PC-9 (cell line): ENCODE data around the gene JDP2. TPM values are rescaled to one million over a fixed set of nuclear protein-coding genes. Genes with fewer than 3 reads are reported as not detected.

Source experiments
- BruUV-seq: library from RNA; stranded (reverse); fragments of 400-500 nt; replicated peaks from 2 replicates; lab custom pipeline; 2021; lab: Mats Ljungman, UMichigan
- CTCF ChIA-PET: fragments of 300-600 bp; sonication (Branson Sonifier 250); formaldehyde crosslinking; loops from one replicate; lab custom pipeline; 2022; ENCODE audit warnings: antibody characterized with exemption; lab: Charles Lee
- POLR2A ChIA-PET: fragments of 300-600 bp; sonication (Branson Sonifier 250); formaldehyde crosslinking; loops from one replicate; lab custom pipeline; 2022; ENCODE audit warnings: antibody characterized with exemption; ENCODE audit not compliant: unreplicated experiment; lab: Charles Lee
- DNase-seq, 2 experiments: peaks; one replicate each; pipeline versions ENCODE4 v3.0.0 to v3.0.0-alpha.2; 2015 to 2022; ENCODE audit warnings: mixed read lengths in 1 of 2
- H2AFZ ChIP-seq: fragments of 200-600 bp; sonication (generic); 2 replicates; pipeline ENCODE4 v1.8.1; 2017; ENCODE audit warnings: antibody characterized with exemption
- H3F3A ChIP-seq: fragments of 200-600 bp; sonication (generic); 2 replicates; pipeline ENCODE4 v1.8.1; 2017; ENCODE audit warnings: antibody characterized with exemption, mild to moderate bottlenecking, low read depth; ENCODE audit not compliant: insufficient read depth
- H3K27ac ChIP-seq: fragments of 200-600 bp; sonication (generic); 2 replicates; pipeline ENCODE4 v1.6.1; 2016; ENCODE audit warnings: mixed run types
- H3K27me3 ChIP-seq: fragments of 200-600 bp; sonication (generic); 2 replicates; pipeline ENCODE4 v1.6.1; 2016; ENCODE audit warnings: low read depth, mixed run types; ENCODE audit not compliant: insufficient read depth
- H3K36me3 ChIP-seq: fragments of 200-600 bp; sonication (generic); 2 replicates; pipeline ENCODE4 v1.6.1; 2016; ENCODE audit warnings: low read depth, mixed run types
- H3K4me1 ChIP-seq: fragments of 200-600 bp; sonication (generic); replicated peaks from 2 replicates; pipeline ENCODE4 v1.6.1; 2016; ENCODE audit warnings: mixed run types; ENCODE audit not compliant: insufficient read depth
- H3K4me2 ChIP-seq: fragments of 200-600 bp; sonication (generic); 2 replicates; pipeline ENCODE4 v1.6.1; 2017; ENCODE audit warnings: mixed run types
- H3K4me3 ChIP-seq: fragments of 200-600 bp; sonication (generic); 2 replicates; pipeline ENCODE4 v1.6.1; 2016; ENCODE audit warnings: mixed run types
- H3K79me2 ChIP-seq: fragments of 200-600 bp; sonication (generic); 2 replicates; pipeline ENCODE4 v1.6.1; 2017; ENCODE audit warnings: low read depth, mixed run types
- H3K9me2 ChIP-seq: fragments of 200-600 bp; sonication (generic); 2 replicates; pipeline ENCODE4 v1.8.1; 2017; ENCODE audit warnings: mild to moderate bottlenecking; ENCODE audit not compliant: insufficient read depth
- H3K9me3 ChIP-seq: fragments of 200-600 bp; sonication (generic); 2 replicates; pipeline ENCODE4 v1.8.1; 2016; ENCODE audit warnings: low read depth; ENCODE audit not compliant: insufficient read depth
- H4K20me1 ChIP-seq: fragments of 200-600 bp; sonication (generic); 2 replicates; pipeline ENCODE4 v1.8.1; 2017; ENCODE audit not compliant: insufficient read depth
- CTCF ChIP-seq: fragments of 200-600 bp; sonication (generic); conservative IDR thresholded peaks from 2 replicates; pipeline ENCODE4 v1.6.1; 2017; ENCODE audit warnings: mixed run types, antibody characterized with exemption, mild to moderate bottlenecking, moderate library complexity
- EZH2 ChIP-seq: fragments of 200-600 bp; sonication (generic); IDR thresholded peaks from 2 replicates; pipeline ENCODE4 v1.8.0; 2017; ENCODE audit warnings: antibody characterized with exemption, low read depth
- intact Hi-C: fragments of 100-400 bp; cut with micrococcal nuclease; formaldehyde crosslinking; loops from one replicate; pipeline ENCODE4 v1.10.0; 2022; ENCODE audit not compliant: unreplicated experiment
- total RNA-seq: library from RNA; stranded (reverse); gene quantifications from 2 replicates; pipeline ENCODE4 v1.2.3, GENCODE V29; 2021

Gene JDP2
- total RNA-seq, 1 experiment from 2014 or later = 186 TPM

GRCh38 chr14:75449696-75450095 lies 21.9 kb downstream of the JDP2 start:
- Histone ChIP-seq H3K9me2 (no peaks in the 10 kb centered on the region), H3K79me2 (peaks cover 73% of the 10 kb centered on the region), H3K27me3 (no peaks in the 10 kb centered on the region), H3K4me3 (peak overlapping the region; percentile 3; the same call in 1 of the 2 replicates), H3K27ac (peak overlapping the region; percentile 52), H2AFZ (no peak overlapping the region), H3K4me2 (peak overlapping the region; percentile 50), H3K9me3 (no peaks in the 10 kb centered on the region), H3K4me1 (peaks cover 75% of the 10 kb centered on the region), H4K20me1 (no peaks in the 10 kb centered on the region; the same call in 1 of the 2 replicates), H3K36me3 (peaks cover 24% of the 10 kb centered on the region), H3F3A (peaks cover 70% of the 10 kb centered on the region)
- TF ChIP-seq EZH2 (no peak), CTCF (no peak)
- ChIA-PET CTCF (interaction anchor here (0.8 to 1.5 kb wide), 5 partner anchors 8 to 111 kb away, joined by 3 to 25 read pairs (median 6); partner anchors contain the start of gene JDP2), POLR2A (interaction anchor here (0.5 to 1.0 kb wide), 8 partner anchors 8 to 818 kb away, joined by 3 to 11 read pairs (median 6); partner anchors contain the start of gene JDP2)
- peak; percentile 42 to 56 for DNase-seq
- intact Hi-C loops = loop anchor here (1.0 to 10.0 kb wide), 9 partner anchors 10 to 1593 kb away; partner anchors contain the start of gene DLST
- no TSS peak for BruUV-seq

GRCh38 chr14:75450381-75451276 lies 22.8 kb downstream of the JDP2 start:
- H3K27me3 ChIP-seq = no peaks in the 10 kb centered on the region
- DNase-seq = peak; percentile 95
- H3K79me2 ChIP-seq = peaks cover 75% of the 10 kb centered on the region
- peak overlapping the region; percentile 52 for H3K27ac ChIP-seq
- TF ChIP-seq CTCF (0 out of 2 replicates have a peak, but pooled peaks have one; percentile 0), EZH2 (no peak)
- H3F3A ChIP-seq = peaks cover 80% of the 10 kb centered on the region
- peaks cover 15% of the 10 kb centered on the region for H3K36me3 ChIP-seq
- intact Hi-C loops = loop anchor here (1.0 to 10.0 kb wide), 9 partner anchors 9 to 1592 kb away; partner anchors contain the start of gene DLST
- no peaks in the 10 kb centered on the region for H3K9me3 ChIP-seq
- CTCF ChIA-PET = interaction anchor here (0.8 to 1.5 kb wide), 5 partner anchors 9 to 110 kb away, joined by 3 to 25 read pairs (median 6); partner anchors contain the start of gene JDP2
- H2AFZ ChIP-seq = no peak overlapping the region
- POLR2A ChIA-PET = interaction anchor here (0.5 to 1.0 kb wide), 7 partner anchors 9 to 819 kb away, joined by 3 to 16 read pairs (median 3); partner anchors contain the start of gene JDP2
- H3K4me1 ChIP-seq = peaks cover 85% of the 10 kb centered on the region
- H3K9me2 ChIP-seq = no peaks in the 10 kb centered on the region
- no TSS peak for BruUV-seq
- peak overlapping the region; percentile 50 for H3K4me2 ChIP-seq
- H3K4me3 ChIP-seq = no peak overlapping the region; the same call in 1 of the 2 replicates
- H4K20me1 ChIP-seq = no peaks in the 10 kb centered on the region

- Histone ChIP-seq H2AFZ (no peak overlapping the region), H3K36me3 (peaks cover 8% of the 10 kb centered on the region; the same call in 1 of the 2 replicates), H3K27me3 (no peaks in the 10 kb centered on the region), H3K4me1 (peaks cover 96% of the 10 kb centered on the region), H3K27ac (peak overlapping the region; percentile 93), H4K20me1 (no peaks in the 10 kb centered on the region), H3K9me2 (no peaks in the 10 kb centered on the region), H3K9me3 (no peaks in the 10 kb centered on the region), H3F3A (peaks cover 78% of the 10 kb centered on the region), H3K4me2 (peak overlapping the region; percentile 72), H3K79me2 (peaks cover 78% of the 10 kb centered on the region), H3K4me3 (peak overlapping the region; percentile 1; the same call in 1 of the 2 replicates)
- 0 out of 2 replicates have a peak, but pooled peaks have one; percentile 36 for TF ChIP-seq CTCF
- no peak for TF ChIP-seq EZH2
- DNase-seq = no peak
- intact Hi-C loops = loop anchor here (2.0 to 10.0 kb wide), 9 partner anchors 182 to 1590 kb away; partner anchors contain the start of gene DLST
- ChIA-PET POLR2A (interaction anchor here (0.6 to 1.2 kb wide), 8 partner anchors 9 to 1472 kb away, joined by 3 to 21 read pairs (median 6); no protein-coding TSS in a partner anchor), CTCF (interaction anchor here (0.6 to 1.7 kb wide), 8 partner anchors 10 to 571 kb away, joined by 3 to 22 read pairs (median 9); no protein-coding TSS in a partner anchor)
- no TSS peak for BruUV-seq
Measured at GRCh38 chr14:75452324-75452723, 24.5 kb downstream of the JDP2 start.
